SK-N-SH (cell line): ENCODE data around the gene DUSP16. TPM values are rescaled to one million over a fixed set of nuclear protein-coding genes. Genes with fewer than 3 reads are reported as not detected.

Experiments
- CTCF ChIA-PET: fragments of 300-600, 350-600 bp; formaldehyde crosslinking; extraction: SDS; loops from one replicate; lab custom pipeline; 2021; lab: Yijun Ruan, JAX
- POLR2A ChIA-PET: fragments of 350-600 bp; sonication (Branson Sonifier 250); formaldehyde crosslinking; extraction: SDS; loops from one replicate; lab custom pipeline; 2020; ENCODE audit warnings: antibody characterized with exemption, inconsistent platforms; lab: Yijun Ruan, JAX
- DNase-seq: peaks from one replicate; pipeline ENCODE4 v3.0.0; 2012
- H2AFZ ChIP-seq: fragments of 200-600 bp; sonication (generic); 2 replicates; pipeline ENCODE4 v1.8.1; 2016; ENCODE audit warnings: antibody characterized with exemption, mild to moderate bottlenecking, low read depth
- H3F3A ChIP-seq: fragments of 200-600 bp; sonication (generic); replicated peaks from 2 replicates; pipeline ENCODE3; 2016; ENCODE audit warnings: antibody characterized with exemption, mild to moderate bottlenecking; ENCODE audit not compliant: insufficient read depth
- H3K27ac ChIP-seq, 2 experiments: fragments of 200-500 bp in 1 of 2; fragments of 200-600 bp in 1 of 2; sonication (Bioruptor generic) in 1 of 2; sonication (generic), shearing (Covaris generic) in 1 of 2; 2 replicates each; pipeline versions ENCODE4 v1.5.1 to v1.6.1; 2014 to 2016; ENCODE audit warnings: low read depth in 2 of 2, inconsistent platforms in 1 of 2, low read length in 1 of 2, mild to moderate bottlenecking in 1 of 2, mixed read lengths in 1 of 2
- H3K27me3 ChIP-seq: fragments of 200-600 bp; sonication (generic), shearing (Covaris generic); 2 replicates; pipeline ENCODE4 v1.6.1; 2016; ENCODE audit warnings: mixed run types; ENCODE audit not compliant: insufficient read depth
- H3K36me3 ChIP-seq, 2 experiments: fragments of 200-500 bp in 1 of 2; fragments of 200-600 bp in 1 of 2; sonication (Bioruptor generic) in 1 of 2; sonication (generic) in 1 of 2; replicated peaks in 1 of 2; 2 replicates each; pipeline versions ENCODE3 to v1.5.1; 2014 to 2016; ENCODE audit warnings: low read length in 1 of 2, mild to moderate bottlenecking in 1 of 2; ENCODE audit not compliant: insufficient read depth in 2 of 2, control insufficient read depth in 1 of 2
- H3K4me1 ChIP-seq, 2 experiments: fragments of 200-500 bp in 1 of 2; fragments of 200-600 bp in 1 of 2; sonication (Bioruptor generic) in 1 of 2; sonication (generic), shearing (Covaris generic) in 1 of 2; 2 replicates each; pipeline versions ENCODE4 v1.5.1 to v1.6.1; 2014 to 2016; ENCODE audit warnings: low read depth in 1 of 2, low read length in 1 of 2, mixed run types in 1 of 2; ENCODE audit not compliant: insufficient read depth in 2 of 2, control insufficient read depth in 1 of 2
- H3K4me2 ChIP-seq: fragments of 200-600 bp; sonication (generic), shearing (Covaris generic); 2 replicates; pipeline ENCODE4 v1.6.1; 2017; ENCODE audit warnings: mixed run types
- H3K4me3 ChIP-seq, 2 experiments: fragments of 200-500 bp in 1 of 2; fragments of 200-600 bp in 1 of 2; sonication (Bioruptor generic) in 1 of 2; sonication (generic), shearing (Covaris generic) in 1 of 2; 2 replicates each; pipeline versions ENCODE4 v1.5.1 to v1.8.1; 2014 to 2016; ENCODE audit warnings: low read depth in 2 of 2, inconsistent platforms in 1 of 2, low read length in 1 of 2, mild to moderate bottlenecking in 1 of 2, mixed read lengths in 1 of 2, moderate library complexity in 1 of 2
- H3K79me2 ChIP-seq: fragments of 200-600 bp; sonication (generic); 2 replicates; pipeline ENCODE4 v1.8.1; 2017; ENCODE audit warnings: mild to moderate bottlenecking; ENCODE audit not compliant: insufficient read depth
- H3K9ac ChIP-seq: fragments of 200-600 bp; sonication (generic); 2 replicates; pipeline ENCODE4 v1.6.1; 2017; ENCODE audit warnings: mixed run types
- H3K9me2 ChIP-seq: fragments of 200-600 bp; sonication (generic); 2 replicates; pipeline ENCODE4 v1.6.1; 2017; ENCODE audit warnings: mixed run types
- H3K9me3 ChIP-seq: fragments of 200-600 bp; sonication (generic); 2 replicates; pipeline ENCODE4 v1.6.1; 2017; ENCODE audit warnings: mixed run types, mild to moderate bottlenecking, moderate library complexity
- H4K20me1 ChIP-seq: fragments of 200-600 bp; sonication (generic); 2 replicates; pipeline ENCODE4 v1.6.1; 2017; ENCODE audit warnings: mild to moderate bottlenecking, mixed run types; ENCODE audit not compliant: insufficient read depth
- CTCF ChIP-seq: fragments of 200-600 bp; sonication (generic); IDR thresholded peaks from 2 replicates; pipeline ENCODE4 v1.6.1; 2017; ENCODE audit warnings: antibody characterized with exemption, mild to moderate bottlenecking, moderate library complexity
- ELF1 ChIP-seq: IDR thresholded peaks from 2 replicates; pipeline ENCODE4 v1.4.0; 2012
- EZH2phosphoT487 ChIP-seq: fragments of 200-600 bp; sonication (generic); IDR thresholded peaks from 2 replicates; pipeline ENCODE4 v1.6.1; 2017; ENCODE audit warnings: low read depth, mixed run types, mild to moderate bottlenecking, antibody characterized with exemption, moderate library complexity, borderline replicate concordance
- FOSL2 ChIP-seq: IDR thresholded peaks from 2 replicates; pipeline ENCODE4 v1.4.0; 2012; ENCODE audit warnings: low read depth, mild to moderate bottlenecking, moderate library complexity, borderline replicate concordance
- FOXJ3 ChIP-seq: sonication (generic); formaldehyde crosslinking; IDR thresholded peaks from 2 replicates; pipeline ENCODE4 v1.5.1; 2020; ENCODE audit warnings: mild to moderate bottlenecking, missing genetic modification reagents
- GABPA ChIP-seq: IDR thresholded peaks from 2 replicates; pipeline ENCODE4 v1.4.0; 2012; ENCODE audit warnings: low read depth, mild to moderate bottlenecking
- GATA2 ChIP-seq: sonication (generic); formaldehyde crosslinking; IDR thresholded peaks from 2 replicates; pipeline ENCODE4 v1.5.0; 2020; ENCODE audit warnings: mild to moderate bottlenecking, missing genetic modification reagents
- IRF3 ChIP-seq: fragments of 150-350 bp; IDR thresholded peaks from 2 replicates; pipeline ENCODE4 v1.6.1; 2016; ENCODE audit warnings: mild to moderate bottlenecking, low read depth, low read length
- JUND ChIP-seq: IDR thresholded peaks from 2 replicates; pipeline ENCODE4 v1.4.0; 2012
- MAX ChIP-seq: IDR thresholded peaks from 2 replicates; pipeline ENCODE4 v1.4.0; 2012; ENCODE audit warnings: low read depth
- RCOR1 ChIP-seq: fragments of 150-350 bp; IDR thresholded peaks from 2 replicates; pipeline ENCODE4 v1.6.1; 2017; ENCODE audit warnings: antibody characterized with exemption, low read length
- REST ChIP-seq: IDR thresholded peaks from 2 replicates; pipeline ENCODE4 v1.6.1; 2012; ENCODE audit warnings: mild to moderate bottlenecking, low read depth, low read length, moderate library complexity
- RXRA ChIP-seq: IDR thresholded peaks from 2 replicates; pipeline ENCODE4 v1.4.0; 2012; ENCODE audit warnings: low read depth, mild to moderate bottlenecking, borderline replicate concordance
- SIN3A ChIP-seq: IDR thresholded peaks from 2 replicates; pipeline ENCODE4 v1.6.1; 2012; ENCODE audit warnings: low read depth, mild to moderate bottlenecking, low read length, moderate library complexity, borderline replicate concordance
- USF2 ChIP-seq: fragments of 150-350 bp; IDR thresholded peaks from 2 replicates; pipeline ENCODE4 v1.6.1; 2017; ENCODE audit warnings: antibody characterized with exemption, low read length, low read depth, borderline replicate concordance
- WGBS: methylation state at CpG from one replicate; pipeline ENCODE4 v1.1.6; 2017; ENCODE audit warnings: low lambda C conversion rate; 5-methylcytosine and 5-hydroxymethylcytosine counted together
- polyA plus RNA-seq, 3 experiments: library from polyadenylated mRNA; depleted of rRNA; stranded (reverse); fragments of >200 nt; gene quantifications; 2 replicates each; pipeline ENCODE4 v1.2.3, GENCODE V29; 2012

The DUSP16 gene
- polyA plus RNA-seq, 1 of the 3 experiments (the other 2 are of a cell fraction): 7.1 TPM

- no peak overlapping the region for H3K9ac ChIP-seq
- H4K20me1 ChIP-seq: no peaks in the 10 kb centered on the region
- H3K36me3 ChIP-seq: peaks cover 3 to 18% of the 10 kb centered on the region in 2 experiments
- H3K4me3 ChIP-seq: no peak overlapping the region
- H3K9me2 ChIP-seq: no peaks in the 10 kb centered on the region
- no peak overlapping the region for H3K27ac ChIP-seq
- H2AFZ ChIP-seq: no peak overlapping the region
- DNase-seq: no peak
- H3K4me1 ChIP-seq: peaks cover 6 to 18% of the 10 kb centered on the region in 2 experiments; a peak in 3 of 4 replicates
- TF ChIP-seq GABPA (no peak), JUND (no peak), RXRA (no peak), IRF3 (no peak), GATA2 (CRISPR knock-in tag) (no peak), FOXJ3 (no peak), EZH2phosphoT487 (no peak), CTCF (no peak), RCOR1 (no peak), SIN3A (no peak), USF2 (no peak), MAX (no peak), REST (no peak), ELF1 (no peak), FOSL2 (no peak)
- no peaks in the 10 kb centered on the region for H3K9me3 ChIP-seq
- WGBS: 91% methylated on average over 3 of the region's 3 CpGs
- ChIA-PET CTCF (no interaction called here), POLR2A (no interaction called here)
- H3K4me2 ChIP-seq: no peak overlapping the region
- no peaks in the 10 kb centered on the region for H3K27me3 ChIP-seq
- H3K79me2 ChIP-seq: peaks cover 81% of the 10 kb centered on the region
- peaks cover 17% of the 10 kb centered on the region for H3F3A ChIP-seq
Measured at GRCh38 chr12:12501121-12501520, 61.5 kb downstream of the DUSP16 start.
